ENCODE data around the gene B3GAT1.

DNA sequence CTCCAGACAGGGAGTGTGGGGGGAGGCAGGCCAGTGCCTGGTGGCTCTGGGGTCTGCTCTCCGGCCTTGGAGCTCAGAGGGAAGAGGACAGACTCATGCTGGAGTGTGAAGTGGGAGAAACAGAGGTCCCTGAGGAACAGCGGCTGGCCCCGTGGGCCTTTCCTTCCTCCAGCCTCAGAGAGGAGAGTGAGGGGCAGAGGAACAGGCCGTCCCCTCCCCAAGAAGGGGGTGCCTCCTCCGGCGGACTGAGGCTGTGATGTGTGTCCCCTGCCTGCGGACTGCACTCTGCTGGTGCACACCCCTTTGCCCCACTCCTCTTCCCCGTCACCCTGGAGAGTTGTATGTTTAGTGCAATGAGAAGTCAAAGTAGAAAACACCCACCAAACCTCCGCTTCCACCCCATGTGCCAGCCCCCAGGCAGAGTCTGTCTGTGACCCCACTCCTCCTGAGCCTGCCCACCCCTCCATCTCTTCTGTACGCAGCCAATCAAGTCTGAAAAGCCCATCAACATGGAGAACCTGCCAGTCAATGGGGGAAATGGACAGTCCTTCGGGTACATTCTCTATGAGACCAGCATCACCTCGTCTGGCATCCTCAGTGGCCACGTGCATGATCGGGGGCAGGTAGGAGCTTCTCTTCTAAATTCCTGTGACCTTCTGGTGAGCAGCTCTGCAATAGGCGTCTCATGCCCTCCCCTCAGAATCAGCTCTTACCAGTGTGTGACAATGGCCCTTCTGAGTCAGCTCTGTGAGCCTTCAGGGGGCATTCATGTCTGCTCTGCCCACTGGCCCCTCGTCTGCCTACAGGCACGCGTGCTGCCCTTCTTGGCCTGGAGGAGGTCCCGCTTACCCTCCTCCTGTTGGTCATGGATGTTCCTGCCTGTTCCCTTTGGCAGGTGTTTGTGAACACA lies 41.3 kb downstream of the B3GAT1 start:
- TF ChIP-seq POLR2A (IDR thresholded peaks at IDR 0.05) (no peak), CTCF (IDR thresholded peaks at IDR 0.05) (no peak), POLR2AphosphoS5 (IDR thresholded peaks at IDR 0.05) (no peak)

Measured in breast epithelium (tissue), 3 donors.